IMR-90 (cell line): ENCODE measurements around the gene ZNF396.

Experiments
- CEBPB ChIP-seq: IDR thresholded peaks from 2 replicates; pipeline ENCODE4 v1.6.1; 2012; ENCODE audit warnings: low read depth, low read length, improper control_type of control experiment
- CTCF ChIP-seq: conservative IDR thresholded peaks from 2 replicates; pipeline ENCODE4 v1.5.1; 2012; ENCODE audit warnings: mild to moderate bottlenecking, low read depth, low read length, improper control_type of control experiment
- FOS ChIP-seq: fragments of 150-350 bp; IDR thresholded peaks from 2 replicates; pipeline ENCODE4 v1.6.1; 2016; ENCODE audit warnings: low read depth, low read length
- POLR2A ChIP-seq: IDR thresholded peaks from 2 replicates; pipeline ENCODE4 v1.6.1; 2012; ENCODE audit warnings: mild to moderate bottlenecking, low read depth, low read length

GRCh38 chr18:35397976-35398375 lies 20.8 kb upstream of the ZNF396 start:
- TF ChIP-seq CTCF (no peak), FOS (no peak), POLR2A (no peak), CEBPB (no peak)
